NCI-H2227 treated with DMSO at 0.1 percent for 48 hours (cell line): Measurements from ENCODE around the gene OTULIN.
A peak's percentile ranks its signal among the peaks of the same experiment; 100 is the strongest.

Source experiments
- DNase-seq: peaks from one replicate; lab custom pipeline; 2025; lab: John Stamatoyannopoulos, UW

Gene OTULIN

GRCh38 chr5:14668181-14668591, 3.7 kb downstream of the OTULIN start:
- DNase-seq = no peak

- DNase-seq = no peak
These were observed 4.9 kb downstream of the OTULIN start for GRCh38 chr5:14669415-14669814.

GRCh38 chr5:14669975-14670374, 5.5 kb downstream of the OTULIN start:
- no peak for DNase-seq

DNA sequence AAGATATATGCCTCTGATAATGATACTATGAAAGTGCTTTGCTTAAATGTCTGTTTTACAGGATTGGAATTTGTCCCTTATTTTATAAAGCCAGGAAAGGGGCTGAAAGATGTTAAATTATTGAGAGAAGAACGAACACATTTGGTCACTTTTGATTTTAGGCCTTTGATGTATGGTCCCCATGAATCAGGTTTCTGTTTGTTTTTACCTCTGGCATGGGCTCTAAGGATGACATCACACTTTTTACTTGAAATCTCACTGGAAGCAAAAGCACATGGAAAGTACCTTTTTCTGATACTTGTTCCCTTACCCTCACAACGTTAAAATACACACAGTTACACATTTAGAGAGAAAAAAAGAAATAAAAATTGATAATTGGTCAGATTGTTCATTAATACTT, 6.9 kb downstream of the OTULIN start:
- DNase-seq = no peak

- DNase-seq = no peak
These were observed 7.6 kb downstream of the OTULIN start for GRCh38 chr5:14672082-14672481.

DNA sequence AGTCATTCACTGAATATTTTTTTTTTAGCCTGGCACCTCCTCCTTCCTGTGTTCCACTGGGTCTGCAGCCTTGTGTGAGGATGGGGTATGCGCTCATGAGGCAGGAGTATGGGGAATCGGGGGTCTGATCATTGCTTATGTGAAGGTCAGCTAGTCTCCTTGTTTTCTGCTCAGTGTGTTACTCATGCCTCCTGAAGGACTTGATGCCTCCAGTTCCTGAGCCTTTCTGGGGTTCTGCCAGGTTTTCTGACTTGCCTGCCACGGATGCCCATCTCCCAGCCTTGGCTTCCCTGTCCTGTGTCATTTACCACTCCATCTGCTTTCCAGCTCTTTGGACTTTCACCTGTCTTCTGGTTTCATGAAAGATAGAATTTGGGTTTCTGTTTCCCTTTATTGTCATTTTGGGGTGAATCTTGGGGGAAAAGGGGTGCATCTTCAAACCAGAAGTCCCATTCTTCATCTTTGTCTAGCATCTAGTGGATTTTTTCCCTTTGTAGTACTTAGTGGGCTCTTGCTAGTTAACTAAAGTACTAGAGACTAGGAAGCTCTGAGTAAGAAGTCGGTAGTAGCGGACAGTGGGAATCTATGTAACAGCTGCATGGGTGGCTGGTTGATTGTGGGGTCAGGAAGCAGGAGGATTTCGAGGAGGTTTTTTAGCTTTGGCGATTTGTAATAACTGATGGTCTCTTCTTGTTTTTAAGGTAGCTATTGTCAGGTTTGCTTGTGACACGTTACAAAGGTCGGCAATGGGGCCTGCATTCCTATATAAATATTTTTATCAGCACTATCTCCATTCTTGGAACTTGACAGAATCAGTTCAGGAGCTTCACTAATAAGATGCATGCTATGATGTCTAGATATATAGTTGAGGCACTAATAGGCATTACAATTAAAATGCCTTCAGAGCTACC, 8.2 kb downstream of the OTULIN start:
- no peak for DNase-seq

GRCh38 chr5:14673443-14673842, 8.9 kb downstream of the OTULIN start:
- DNase-seq = no peak

- no peak for DNase-seq
These were observed 10.7 kb downstream of the OTULIN start for GRCh38 chr5:14674983-14675854.

DNA sequence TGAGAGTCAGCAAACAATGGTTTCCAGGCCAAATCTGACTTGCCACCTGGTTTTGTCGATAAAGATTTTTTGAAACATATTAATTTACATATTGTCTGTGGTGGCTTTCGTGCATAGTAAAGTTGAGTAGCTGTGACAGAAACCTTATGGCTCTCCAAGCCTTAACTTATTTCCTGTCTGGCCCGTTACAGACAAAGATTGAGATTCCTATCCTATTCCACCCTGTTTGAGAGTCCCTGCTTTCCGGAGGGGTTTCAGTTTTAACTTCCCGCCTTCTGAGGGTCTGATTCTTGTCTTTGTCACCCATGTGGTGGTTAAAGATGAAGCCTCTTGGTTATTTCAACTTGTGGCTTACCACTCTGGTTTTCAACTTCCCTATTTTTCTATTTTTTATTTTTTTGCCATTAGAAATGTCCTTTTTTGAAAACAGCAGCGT, 11.4 kb downstream of the OTULIN start:
- DNase-seq = no peak

DNA sequence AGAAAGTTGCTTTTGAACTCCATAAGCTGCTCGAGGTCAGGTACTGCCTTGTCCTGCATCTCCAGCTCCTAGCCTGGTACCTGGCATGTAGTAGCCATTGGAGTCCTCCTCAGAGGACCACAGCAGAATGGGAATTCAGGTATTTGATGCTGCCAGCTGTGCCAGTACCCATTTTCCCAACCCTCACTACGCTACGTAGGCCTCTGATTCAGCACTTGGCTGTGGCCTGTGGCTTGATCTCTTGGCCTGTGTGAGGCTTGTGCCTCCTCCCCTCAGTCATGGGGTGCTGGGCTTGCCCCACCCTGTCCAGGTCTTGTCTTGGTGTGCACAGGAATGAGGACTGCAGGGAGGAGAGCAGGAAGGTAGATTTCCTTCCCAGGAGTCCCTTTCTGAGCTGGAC, 11.8 kb downstream of the OTULIN start:
- DNase-seq = no peak

DNA sequence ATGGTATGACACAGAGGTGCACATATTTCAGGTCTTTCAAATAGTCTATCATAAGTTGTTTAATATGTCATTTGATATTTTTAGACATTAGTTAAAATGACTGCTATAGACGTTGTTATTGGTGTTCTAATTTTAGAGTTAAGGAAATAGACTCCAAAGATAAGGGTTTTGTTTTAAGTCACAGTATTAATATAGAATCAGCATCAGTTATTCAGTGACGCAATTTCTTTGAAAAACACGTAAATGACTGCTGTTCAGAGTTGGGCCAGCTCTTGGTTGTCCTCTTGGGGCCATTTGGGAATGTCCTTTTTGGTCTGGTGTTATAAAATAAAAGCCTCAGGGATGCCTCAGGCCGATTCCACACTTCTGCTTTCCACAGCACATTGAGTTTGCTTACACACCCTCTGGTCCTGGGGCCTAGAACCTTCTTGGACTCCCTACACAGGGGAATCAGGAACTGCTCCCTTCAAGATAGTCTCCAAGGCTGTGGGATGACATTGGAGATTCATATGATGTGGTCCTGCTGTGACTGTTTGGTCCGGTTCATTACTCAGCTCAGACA, 14.3 kb downstream of the OTULIN start:
- DNase-seq = no peak

GRCh38 chr5:14679595-14679994, 15.1 kb downstream of the OTULIN start:
- no peak for DNase-seq

DNA sequence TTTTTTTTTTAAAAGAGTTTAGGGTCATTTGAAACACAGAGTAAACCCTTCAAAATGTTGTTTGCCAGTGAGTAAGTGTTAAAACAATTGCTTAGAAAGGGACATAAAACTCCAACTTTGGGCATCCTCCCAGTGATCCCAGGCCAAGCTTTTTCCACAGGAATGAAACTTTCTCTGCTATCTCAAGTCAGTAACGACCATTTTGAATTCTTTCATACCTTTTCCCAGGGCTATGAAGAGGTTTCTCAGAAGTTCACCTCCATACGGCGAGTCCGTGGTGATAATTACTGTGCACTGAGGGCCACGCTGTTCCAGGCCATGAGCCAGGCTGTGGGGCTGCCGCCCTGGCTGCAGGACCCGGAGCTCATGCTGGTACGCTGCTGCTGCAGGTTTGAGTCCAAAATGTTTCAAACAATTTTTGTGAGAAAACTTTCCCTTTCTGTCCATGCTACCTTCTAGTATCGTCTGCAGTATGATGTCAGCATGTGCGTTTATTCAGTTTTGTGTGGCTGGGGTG, 16.8 kb downstream of the OTULIN start:
- DNase-seq = no peak

GRCh38 chr5:14683906-14684455, 19.5 kb downstream of the OTULIN start:
- no peak for DNase-seq

DNA sequence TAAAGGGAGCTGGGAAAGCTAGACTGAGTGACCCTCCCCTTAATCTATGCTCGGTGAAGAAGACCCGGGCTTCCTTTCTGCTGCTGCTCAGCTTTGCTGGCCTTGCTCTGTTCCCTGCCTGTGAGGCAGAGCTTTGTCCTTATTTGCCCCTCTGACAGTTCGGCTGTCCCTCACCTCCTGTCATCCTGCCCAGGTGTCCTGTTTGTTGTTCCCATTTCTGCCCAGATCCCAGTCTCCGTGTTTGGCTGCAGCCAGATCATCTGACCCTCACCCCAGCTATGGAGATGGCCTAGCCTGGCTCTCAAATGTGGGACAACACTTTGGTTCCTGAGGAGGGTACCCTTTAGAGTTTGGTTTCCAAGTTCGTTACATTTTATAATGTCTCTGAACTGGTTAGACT, 20.2 kb downstream of the OTULIN start:
- no peak for DNase-seq

DNA sequence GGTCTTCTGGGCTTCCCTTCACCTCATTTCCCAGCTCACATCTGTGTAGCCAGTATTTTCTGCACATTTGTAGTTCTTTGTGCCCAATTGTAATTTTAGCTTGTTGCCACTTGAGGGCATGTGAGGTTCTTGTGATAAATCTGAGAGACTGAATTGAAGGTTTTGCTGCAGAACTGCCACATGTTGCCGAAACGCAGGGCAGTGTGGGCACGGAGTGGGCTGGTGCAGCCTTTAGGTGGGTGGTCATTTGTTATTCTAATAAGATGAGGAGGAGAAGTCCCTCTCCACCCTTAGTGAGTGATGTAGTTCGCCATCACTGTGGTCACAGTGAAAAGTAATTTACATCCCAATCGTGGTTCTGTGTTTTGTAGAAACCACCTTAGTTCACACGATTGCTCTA, 21.2 kb downstream of the OTULIN start:
- peak; percentile 70 for DNase-seq

GRCh38 chr5:14686517-14686916, 22.0 kb downstream of the OTULIN start:
- no peak for DNase-seq

DNA sequence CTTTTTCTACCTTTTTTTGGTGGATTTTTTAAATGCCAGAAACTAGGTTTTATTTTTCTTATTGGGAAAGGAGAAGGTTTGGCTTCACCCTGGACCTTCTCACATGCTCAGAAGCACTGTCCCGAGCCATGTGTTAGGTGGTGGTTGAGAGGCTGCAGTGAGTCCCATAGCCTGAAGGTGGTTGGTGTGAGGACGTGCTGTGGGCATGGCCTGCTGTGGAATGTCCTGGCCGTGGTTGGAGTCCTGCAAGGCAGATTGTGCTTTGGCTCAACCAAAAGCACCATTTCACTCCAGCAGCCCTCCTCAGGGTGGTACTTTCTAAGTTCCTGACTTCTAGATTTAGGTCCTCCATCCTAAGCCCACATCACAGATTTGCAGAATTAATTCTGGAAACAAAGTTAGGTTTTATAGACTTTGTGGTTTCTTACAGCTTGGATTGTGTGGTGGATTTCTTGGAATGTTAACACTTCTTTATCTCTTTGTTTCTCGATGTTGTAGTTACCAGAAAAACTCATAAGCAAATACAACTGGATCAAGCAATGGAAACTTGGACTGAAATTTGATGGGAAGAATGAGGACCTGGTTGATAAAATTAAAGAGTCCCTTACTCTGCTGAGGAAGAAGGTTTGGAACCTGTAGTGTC, 22.6 kb downstream of the OTULIN start:
- DNase-seq = no peak

- no peak for DNase-seq
These were observed 28.6 kb downstream of the OTULIN start for GRCh38 chr5:14693070-14693469.

- no peak for DNase-seq
These were observed 30.6 kb downstream of the OTULIN start for GRCh38 chr5:14695152-14695551.

DNA sequence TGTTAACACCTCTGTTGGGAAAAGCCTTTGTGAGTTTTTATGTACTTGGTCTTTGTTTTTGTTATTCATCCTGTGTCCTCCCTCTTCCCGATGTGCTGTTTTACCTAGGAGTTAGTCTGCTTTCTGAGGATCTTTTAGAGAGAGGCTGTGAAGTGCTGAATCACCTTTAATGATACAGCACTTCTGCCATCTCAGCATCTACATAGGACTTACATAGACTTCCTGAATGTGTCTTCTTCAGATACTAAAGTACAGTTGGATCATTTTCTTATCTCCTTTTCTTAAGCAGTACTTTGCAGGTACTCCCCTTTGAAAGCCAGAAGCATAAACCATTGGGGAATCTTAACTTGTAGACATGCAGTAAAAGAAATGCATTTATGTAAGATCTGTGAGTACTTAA, 31.5 kb downstream of the OTULIN start:
- no peak for DNase-seq

DNA sequence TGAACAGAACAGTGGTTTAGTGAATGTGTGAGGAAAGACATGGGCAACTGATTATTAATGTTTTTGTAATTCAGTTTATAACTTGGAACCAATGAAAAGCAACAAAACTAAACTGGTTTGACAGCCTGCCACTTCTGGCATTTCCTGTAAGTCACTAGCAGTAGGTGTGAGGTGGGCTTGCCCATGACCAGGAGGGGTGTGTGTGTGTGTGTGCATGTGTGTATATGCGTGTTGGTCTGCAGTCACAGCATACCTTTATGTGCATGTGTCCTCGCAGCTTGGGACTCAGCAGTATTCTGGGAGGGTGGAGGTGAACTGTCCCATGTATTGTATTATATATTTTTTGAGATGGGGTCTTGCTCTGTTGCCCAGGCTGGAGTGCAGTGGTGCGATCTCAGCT, 32.3 kb downstream of the OTULIN start:
- no peak for DNase-seq
